HepG2 (cell line): ENCODE data around the gene SREBF1. TPM values are rescaled to one million over a fixed set of nuclear protein-coding genes. Genes with fewer than 3 reads are reported as not detected.

Experiments used
- CREB1 ChIP-seq, 2 experiments: fragments of 450-650 bp in 1 of 2; IDR thresholded peaks; 2 replicates each; pipeline ENCODE4 v1.6.1; 2016 to 2017; ENCODE audit warnings: control low read depth in 1 of 2, mild to moderate bottlenecking in 1 of 2, missing compliant biosample characterization in 1 of 2, missing genetic modification characterization in 1 of 2
- GPN1 ChIP-seq: sonication (generic); formaldehyde crosslinking; IDR thresholded peaks from 2 replicates; pipeline ENCODE4 v1.5.1; 2020; ENCODE audit warnings: missing genetic modification reagents, borderline replicate concordance
- MBD4 ChIP-seq: IDR thresholded peaks from 2 replicates; pipeline ENCODE4 v1.6.1; 2012; ENCODE audit warnings: low read length, inconsistent platforms, borderline replicate concordance
- MBNL3 ChIP-seq: fragments of 250-450 bp; sonication (Bioruptor Pico); conservative IDR thresholded peaks from 2 replicates; pipeline ENCODE4 v1.8.0; 2022; ENCODE audit warnings: mild to moderate bottlenecking, inconsistent platforms
- MIER3 ChIP-seq: IDR thresholded peaks from 2 replicates; pipeline ENCODE4 v1.6.1; 2016; ENCODE audit warnings: missing compliant biosample characterization, borderline replicate concordance
- NFE2L2 ChIP-seq: fragments of 150-350 bp; IDR thresholded peaks from 2 replicates; pipeline ENCODE4 v1.6.1; 2014; ENCODE audit warnings: low read length
- PAX8 ChIP-seq: sonication (generic); formaldehyde crosslinking; IDR thresholded peaks from 2 replicates; pipeline ENCODE4 v1.8.0; 2022; ENCODE audit warnings: mild to moderate bottlenecking, missing genetic modification reagents, borderline replicate concordance
- PTBP1 ChIP-seq: fragments of 200-400 bp; formaldehyde crosslinking; IDR thresholded peaks from 2 replicates; pipeline ENCODE4 v1.6.1; 2018; ENCODE audit warnings: low read length, low read depth; ENCODE audit not compliant: poor library complexity, severe bottlenecking
- RBAK ChIP-seq: sonication (generic); formaldehyde crosslinking; IDR thresholded peaks from 2 replicates; pipeline ENCODE4 v1.5.1; 2020; ENCODE audit warnings: mild to moderate bottlenecking, missing genetic modification reagents
- RXRB ChIP-seq: IDR thresholded peaks from 2 replicates; pipeline ENCODE4 v1.6.1; 2016; ENCODE audit warnings: borderline replicate concordance, missing genetic modification reagents, missing compliant biosample characterization
- SNAPC2 ChIP-seq: sonication (generic); formaldehyde crosslinking; IDR thresholded peaks from 2 replicates; pipeline ENCODE4 v1.8.1; 2022; ENCODE audit warnings: mild to moderate bottlenecking, missing genetic modification reagents
- TARDBP ChIP-seq: sonication (generic); formaldehyde crosslinking; IDR thresholded peaks from 2 replicates; pipeline ENCODE4 v1.8.0; 2022; ENCODE audit warnings: mild to moderate bottlenecking, missing genetic modification reagents
- TBL1XR1 ChIP-seq: fragments of 150-350 bp; IDR thresholded peaks from 2 replicates; pipeline ENCODE4 v1.6.1; 2014; ENCODE audit warnings: borderline replicate concordance, low read length; ENCODE audit not compliant: partially characterized antibody
- TEAD2 ChIP-seq: sonication (generic); formaldehyde crosslinking; IDR thresholded peaks from 2 replicates; pipeline ENCODE4 v1.9.0; 2021; ENCODE audit warnings: missing genetic modification reagents
- THAP7 ChIP-seq: sonication (generic); formaldehyde crosslinking; IDR thresholded peaks from 2 replicates; pipeline ENCODE4 v1.8.1; 2023; ENCODE audit warnings: mild to moderate bottlenecking, missing genetic modification reagents
- ZNF44 ChIP-seq: sonication (generic); formaldehyde crosslinking; IDR thresholded peaks from 2 replicates; pipeline ENCODE4 v1.5.1; 2020; ENCODE audit warnings: mild to moderate bottlenecking, missing genetic modification reagents
- ZNF766 ChIP-seq: sonication (generic); formaldehyde crosslinking; IDR thresholded peaks from 2 replicates; pipeline ENCODE4 v1.5.0; 2020; ENCODE audit warnings: missing genetic modification reagents, borderline replicate concordance
- ZNF777 ChIP-seq: sonication (generic); formaldehyde crosslinking; IDR thresholded peaks from 2 replicates; pipeline ENCODE4 v1.4.0; 2020; ENCODE audit warnings: missing genetic modification reagents
- polyA plus RNA-seq, 8 experiments: library from polyadenylated mRNA; depleted of rRNA in 3 of 8; stranded (reverse) in 7 of 8; unstranded in 1 of 8; fragments of >200 nt; fragmentation: Illumina TruSeq in 4 of 8; extraction: Trizol in 4 of 8; gene quantifications; 2 replicates each; pipeline versions ENCODE4 v1.2.1 to v1.2.3, GENCODE V29; 2011 to 2016; ENCODE audit warnings: low read depth in 4 of 8, missing spikeins in 1 of 8, mixed read lengths in 1 of 8; ENCODE audit not compliant: insufficient read depth in 1 of 8
- total RNA-seq, 5 experiments: library from RNA; depleted of rRNA; stranded (reverse); fragments of >200 nt; fragmentation: Illumina TruSeq; extraction: Trizol; gene quantifications; 2 replicates each; pipeline ENCODE4 v1.2.3, GENCODE V29; 2016; ENCODE audit warnings: low read depth in 1 of 5
- TF ChIP-seq, protein P1 (sequence below): sonication (generic); formaldehyde crosslinking; IDR thresholded peaks from 2 replicates; pipeline ENCODE4 v1.4.0; 2020; ENCODE audit warnings: low read depth, missing genetic modification reagents
- TF ChIP-seq, protein P2 (sequence below): IDR thresholded peaks from 2 replicates; pipeline ENCODE4 v1.6.1; 2012; ENCODE audit warnings: low read depth, low read length, improper control_type of control experiment
- TF ChIP-seq, protein P3 (sequence below), 2 experiments: sonication (generic) in 1 of 2; formaldehyde crosslinking in 1 of 2; IDR thresholded peaks; 2 replicates each; pipeline versions ENCODE4 v1.4.0 to v1.6.1; 2018 to 2020; ENCODE audit warnings: missing genetic modification reagents in 2 of 2, borderline replicate concordance in 1 of 2, low read depth in 1 of 2, mild to moderate bottlenecking in 1 of 2, missing biosample characterization in 1 of 2

SREBF1 gene
- total and polyA plus RNA-seq, 2 of the 13 experiments (the other 11 are each of a cell fraction or from before 2014, with no cell fraction given) = 34.3 to 38.0 TPM

DNA sequence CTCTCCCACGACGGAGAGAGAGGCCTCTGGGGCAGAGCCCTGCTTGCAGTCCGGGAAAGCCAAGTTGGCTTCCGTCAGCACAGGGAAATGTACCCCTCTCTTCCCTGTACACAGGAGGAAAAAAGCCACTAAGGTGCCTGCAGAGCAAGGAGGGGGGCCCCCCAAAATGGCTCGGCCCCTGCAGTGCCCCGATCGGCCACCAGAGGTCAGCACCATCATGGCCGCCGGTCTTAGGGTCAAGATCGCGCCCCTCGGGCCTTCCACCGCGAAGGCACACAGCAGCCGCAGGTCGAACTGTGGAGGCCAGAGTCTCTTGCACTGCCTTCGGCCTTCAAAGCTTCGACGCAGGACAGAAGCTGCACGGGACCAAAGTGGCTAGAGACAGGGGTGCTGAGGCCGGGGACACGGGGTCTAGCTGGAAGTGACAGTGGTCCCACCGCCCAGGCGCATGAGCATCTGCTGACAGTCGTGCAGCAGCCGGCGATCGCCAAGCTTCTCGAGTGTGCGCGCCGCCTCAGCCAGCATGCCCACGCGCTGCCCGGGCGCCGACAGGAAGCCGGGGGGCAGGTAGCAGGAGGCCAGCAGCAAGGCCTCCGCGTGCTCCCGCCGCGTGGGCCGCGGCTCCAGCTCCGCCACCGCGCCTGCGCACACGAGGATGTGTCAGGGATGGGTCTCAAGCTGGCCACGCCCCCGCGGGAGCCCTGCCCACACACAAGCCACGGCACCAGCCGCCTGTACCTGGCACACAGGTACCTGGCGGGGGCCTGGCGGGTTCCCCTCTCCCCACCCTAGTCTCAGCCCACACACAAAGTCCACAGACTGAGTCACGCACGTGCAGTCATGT lies 24.4 kb downstream of the SREBF1 start (continued):
- TF ChIP-seq, protein P1, sequence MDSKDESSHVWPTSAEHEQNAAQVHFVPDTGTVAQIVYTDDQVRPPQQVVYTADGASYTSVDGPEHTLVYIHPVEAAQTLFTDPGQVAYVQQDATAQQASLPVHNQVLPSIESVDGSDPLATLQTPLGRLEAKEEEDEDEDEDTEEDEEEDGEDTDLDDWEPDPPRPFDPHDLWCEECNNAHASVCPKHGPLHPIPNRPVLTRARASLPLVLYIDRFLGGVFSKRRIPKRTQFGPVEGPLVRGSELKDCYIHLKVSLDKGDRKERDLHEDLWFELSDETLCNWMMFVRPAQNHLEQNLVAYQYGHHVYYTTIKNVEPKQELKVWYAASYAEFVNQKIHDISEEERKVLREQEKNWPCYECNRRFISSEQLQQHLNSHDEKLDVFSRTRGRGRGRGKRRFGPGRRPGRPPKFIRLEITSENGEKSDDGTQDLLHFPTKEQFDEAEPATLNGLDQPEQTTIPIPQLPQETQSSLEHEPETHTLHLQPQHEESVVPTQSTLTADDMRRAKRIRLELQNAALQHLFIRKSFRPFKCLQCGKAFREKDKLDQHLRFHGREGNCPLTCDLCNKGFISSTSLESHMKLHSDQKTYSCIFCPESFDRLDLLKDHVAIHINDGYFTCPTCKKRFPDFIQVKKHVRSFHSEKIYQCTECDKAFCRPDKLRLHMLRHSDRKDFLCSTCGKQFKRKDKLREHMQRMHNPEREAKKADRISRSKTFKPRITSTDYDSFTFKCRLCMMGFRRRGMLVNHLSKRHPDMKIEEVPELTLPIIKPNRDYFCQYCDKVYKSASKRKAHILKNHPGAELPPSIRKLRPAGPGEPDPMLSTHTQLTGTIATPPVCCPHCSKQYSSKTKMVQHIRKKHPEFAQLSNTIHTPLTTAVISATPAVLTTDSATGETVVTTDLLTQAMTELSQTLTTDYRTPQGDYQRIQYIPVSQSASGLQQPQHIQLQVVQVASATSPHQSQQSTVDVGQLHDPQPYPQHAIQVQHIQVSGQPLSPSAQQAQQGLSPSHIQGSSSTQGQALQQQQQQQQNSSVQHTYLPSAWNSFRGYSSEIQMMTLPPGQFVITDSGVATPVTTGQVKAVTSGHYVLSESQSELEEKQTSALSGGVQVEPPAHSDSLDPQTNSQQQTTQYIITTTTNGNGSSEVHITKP = no peak
- TF ChIP-seq MBNL3 (CRISPR knock-in tag) = no peak
- no peak for TF ChIP-seq TEAD2 (CRISPR knock-in tag)
- no peak for TF ChIP-seq PAX8 (CRISPR knock-in tag)
- TF ChIP-seq, protein P2, sequence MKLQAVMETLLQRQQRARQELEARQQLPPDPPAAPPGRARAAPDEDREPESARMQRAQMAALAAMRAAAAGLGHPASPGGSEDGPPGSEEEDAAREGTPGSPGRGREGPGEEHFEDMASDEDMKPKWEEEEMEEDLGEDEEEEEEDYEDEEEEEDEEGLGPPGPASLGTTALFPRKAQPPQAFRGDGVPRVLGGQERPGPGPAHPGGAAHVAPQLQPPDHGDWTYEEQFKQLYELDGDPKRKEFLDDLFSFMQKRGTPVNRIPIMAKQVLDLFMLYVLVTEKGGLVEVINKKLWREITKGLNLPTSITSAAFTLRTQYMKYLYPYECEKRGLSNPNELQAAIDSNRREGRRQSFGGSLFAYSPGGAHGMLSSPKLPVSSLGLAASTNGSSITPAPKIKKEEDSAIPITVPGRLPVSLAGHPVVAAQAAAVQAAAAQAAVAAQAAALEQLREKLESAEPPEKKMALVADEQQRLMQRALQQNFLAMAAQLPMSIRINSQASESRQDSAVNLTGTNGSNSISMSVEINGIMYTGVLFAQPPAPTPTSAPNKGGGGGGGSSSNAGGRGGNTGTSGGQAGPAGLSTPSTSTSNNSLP = no peak
- no peak for TF ChIP-seq CREB1 (IDR thresholded peaks at IDR 0.05)
- TF ChIP-seq CREB1 (CRISPR knock-in tag; IDR thresholded peaks at IDR 0.05) = no peak
- TF ChIP-seq ZNF777 (CRISPR knock-in tag) = no peak
- peak; percentile 64 for TF ChIP-seq PTBP1
- peak; percentile 48; the same call in 1 of the 2 replicates for TF ChIP-seq ZNF766 (CRISPR knock-in tag)
- no peak for TF ChIP-seq ZNF44 (CRISPR knock-in tag)
- no peak for TF ChIP-seq MIER3 (CRISPR knock-in tag)
- no peak for TF ChIP-seq MBD4
- TF ChIP-seq, protein P3, sequence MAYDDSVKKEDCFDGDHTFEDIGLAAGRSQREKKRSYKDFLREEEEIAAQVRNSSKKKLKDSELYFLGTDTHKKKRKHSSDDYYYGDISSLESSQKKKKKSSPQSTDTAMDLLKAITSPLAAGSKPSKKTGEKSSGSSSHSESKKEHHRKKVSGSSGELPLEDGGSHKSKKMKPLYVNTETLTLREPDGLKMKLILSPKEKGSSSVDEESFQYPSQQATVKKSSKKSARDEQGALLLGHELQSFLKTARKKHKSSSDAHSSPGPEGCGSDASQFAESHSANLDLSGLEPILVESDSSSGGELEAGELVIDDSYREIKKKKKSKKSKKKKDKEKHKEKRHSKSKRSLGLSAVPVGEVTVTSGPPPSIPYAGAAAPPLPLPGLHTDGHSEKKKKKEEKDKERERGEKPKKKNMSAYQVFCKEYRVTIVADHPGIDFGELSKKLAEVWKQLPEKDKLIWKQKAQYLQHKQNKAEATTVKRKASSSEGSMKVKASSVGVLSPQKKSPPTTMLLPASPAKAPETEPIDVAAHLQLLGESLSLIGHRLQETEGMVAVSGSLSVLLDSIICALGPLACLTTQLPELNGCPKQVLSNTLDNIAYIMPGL (CRISPR knock-in tag; IDR thresholded peaks at IDR 0.05; ENCODE audit: borderline replicate concordance in 1 of 2, low read depth in 1 of 2) = peak; percentile 52 to 69
- TF ChIP-seq GPN1 = no peak
- TF ChIP-seq RXRB (CRISPR knock-in tag) = peak; percentile 66; the same call in 1 of the 2 replicates
- no peak for TF ChIP-seq RBAK (CRISPR knock-in tag)
- TF ChIP-seq SNAPC2 (CRISPR knock-in tag) = no peak
- TF ChIP-seq TARDBP (CRISPR knock-in tag) = 0 out of 2 replicates have a peak, but pooled peaks have one; percentile 6
- peak; percentile 42 for TF ChIP-seq TBL1XR1
- no peak for TF ChIP-seq NFE2L2
- TF ChIP-seq THAP7 = no peak
